Panc1 (cell line): Measurements from ENCODE around the gene KCNA3. TPM values are rescaled to one million over a fixed set of nuclear protein-coding genes. Genes with fewer than 3 reads are reported as not detected.

Source experiments
- ATAC-seq: fragments of 200-7000 bp; cut with Tn5 transposase; 2 replicates; pipeline ENCODE4 v1.9.1; 2020; ENCODE audit warnings: mild to moderate bottlenecking, moderate library complexity
- BruUV-seq: library from RNA; stranded (reverse); fragments of 400-500 nt; replicated peaks from 2 replicates; lab custom pipeline; 2021; lab: Mats Ljungman, UMichigan
- CTCF ChIA-PET: fragments of 300-600 bp; sonication (Branson Sonifier 250); formaldehyde crosslinking; loops from one replicate; lab custom pipeline; 2022; ENCODE audit warnings: antibody characterized with exemption; lab: Charles Lee
- POLR2A ChIA-PET: fragments of 300-600 bp; sonication (Branson Sonifier 250); formaldehyde crosslinking; loops from one replicate; lab custom pipeline; 2022; ENCODE audit warnings: antibody characterized with exemption; lab: Charles Lee
- DNase-seq: peaks from one replicate; pipeline ENCODE4 v3.0.0-alpha.2; 2010; ENCODE audit warnings: low read depth, low spot score
- H3K27ac ChIP-seq: 2 replicates; pipeline ENCODE4 v1.5.1; 2011; ENCODE audit warnings: mild to moderate bottlenecking, low read length, inconsistent platforms
- H3K27me3 ChIP-seq: fragments of 200-500 bp; sonication (Bioruptor generic); 2 replicates; pipeline ENCODE4 v1.6.0; 2014; ENCODE audit warnings: low read length, inconsistent platforms; ENCODE audit not compliant: control insufficient read depth, insufficient read depth
- H3K36me3 ChIP-seq: fragments of 200-500 bp; sonication (Bioruptor generic); 2 replicates; pipeline ENCODE4 v1.5.1; 2014; ENCODE audit warnings: inconsistent platforms, mild to moderate bottlenecking, low read length, moderate library complexity; ENCODE audit not compliant: control insufficient read depth, insufficient read depth
- H3K4me1 ChIP-seq: 2 replicates; pipeline ENCODE4 v1.5.1; 2011; ENCODE audit warnings: inconsistent platforms, mild to moderate bottlenecking, low read length, moderate library complexity; ENCODE audit not compliant: control insufficient read depth, insufficient read depth
- H3K4me3 ChIP-seq, 2 experiments: 2 replicates each; pipeline ENCODE4 v1.5.1; 2011 to 2012; ENCODE audit warnings: low read depth in 2 of 2, low read length in 2 of 2, mild to moderate bottlenecking in 2 of 2, inconsistent platforms in 1 of 2, moderate library complexity in 1 of 2
- H3K9me3 ChIP-seq: fragments of 200-500 bp; sonication (Bioruptor generic); 2 replicates; pipeline ENCODE4 v1.5.1; 2014; ENCODE audit warnings: low read depth, mild to moderate bottlenecking, inconsistent platforms, low read length, moderate library complexity; ENCODE audit not compliant: control insufficient read depth, insufficient read depth
- CTCF ChIP-seq: fragments of 450-650 bp; IDR thresholded peaks from 2 replicates; pipeline ENCODE4 v1.5.1; 2017; ENCODE audit warnings: mild to moderate bottlenecking
- POLR2AphosphoS5 ChIP-seq: IDR thresholded peaks from 2 replicates; pipeline ENCODE4 v1.6.1; 2012; ENCODE audit warnings: mild to moderate bottlenecking, low read depth, low read length, moderate library complexity
- SIN3A ChIP-seq: IDR thresholded peaks from 2 replicates; pipeline ENCODE4 v1.6.1; 2012; ENCODE audit warnings: low read depth, mild to moderate bottlenecking, low read length, moderate library complexity, borderline replicate concordance; ENCODE audit not compliant: insufficient read depth
- TCF7L2 ChIP-seq: IDR thresholded peaks from 2 replicates; pipeline ENCODE4 v1.6.1; 2011; ENCODE audit warnings: mild to moderate bottlenecking, low read depth, low read length, inconsistent platforms
- in situ Hi-C: cut with HindIII; loops from 2 replicates; pipeline ENCODE4 v1.10.0; 2016; ENCODE audit warnings: low sequenced_read_pairs, low pct_unique_long_range_greater_than_20kb
- intact Hi-C: fragments of 100-400 bp; cut with micrococcal nuclease; formaldehyde crosslinking; loops from one replicate; pipeline ENCODE4 v1.10.0; 2022; ENCODE audit not compliant: unreplicated experiment
- total RNA-seq: library from RNA; stranded (reverse); gene quantifications from one replicate; pipeline ENCODE4 v1.2.1, GENCODE V29; 2021; ENCODE audit not compliant: unreplicated experiment
- TF ChIP-seq, protein P1 (sequence below), 2 experiments: IDR thresholded peaks; 2 replicates each; pipeline ENCODE4 v1.6.1; 2011 to 2012; ENCODE audit warnings: low read depth in 2 of 2, control low read depth in 1 of 2, low read length in 1 of 2, mild to moderate bottlenecking in 1 of 2, moderate library complexity in 1 of 2; ENCODE audit not compliant: insufficient read depth in 1 of 2

The KCNA3 gene
- total RNA-seq, 1 experiment from 2014 or later = not detected

GRCh38 chr1:110688514-110688913, 13.8 kb upstream of the KCNA3 start:
- no peak for TF ChIP-seq SIN3A
- TF ChIP-seq TCF7L2 = no peak
- TF ChIP-seq CTCF = no peak
- TF ChIP-seq, protein P1, sequence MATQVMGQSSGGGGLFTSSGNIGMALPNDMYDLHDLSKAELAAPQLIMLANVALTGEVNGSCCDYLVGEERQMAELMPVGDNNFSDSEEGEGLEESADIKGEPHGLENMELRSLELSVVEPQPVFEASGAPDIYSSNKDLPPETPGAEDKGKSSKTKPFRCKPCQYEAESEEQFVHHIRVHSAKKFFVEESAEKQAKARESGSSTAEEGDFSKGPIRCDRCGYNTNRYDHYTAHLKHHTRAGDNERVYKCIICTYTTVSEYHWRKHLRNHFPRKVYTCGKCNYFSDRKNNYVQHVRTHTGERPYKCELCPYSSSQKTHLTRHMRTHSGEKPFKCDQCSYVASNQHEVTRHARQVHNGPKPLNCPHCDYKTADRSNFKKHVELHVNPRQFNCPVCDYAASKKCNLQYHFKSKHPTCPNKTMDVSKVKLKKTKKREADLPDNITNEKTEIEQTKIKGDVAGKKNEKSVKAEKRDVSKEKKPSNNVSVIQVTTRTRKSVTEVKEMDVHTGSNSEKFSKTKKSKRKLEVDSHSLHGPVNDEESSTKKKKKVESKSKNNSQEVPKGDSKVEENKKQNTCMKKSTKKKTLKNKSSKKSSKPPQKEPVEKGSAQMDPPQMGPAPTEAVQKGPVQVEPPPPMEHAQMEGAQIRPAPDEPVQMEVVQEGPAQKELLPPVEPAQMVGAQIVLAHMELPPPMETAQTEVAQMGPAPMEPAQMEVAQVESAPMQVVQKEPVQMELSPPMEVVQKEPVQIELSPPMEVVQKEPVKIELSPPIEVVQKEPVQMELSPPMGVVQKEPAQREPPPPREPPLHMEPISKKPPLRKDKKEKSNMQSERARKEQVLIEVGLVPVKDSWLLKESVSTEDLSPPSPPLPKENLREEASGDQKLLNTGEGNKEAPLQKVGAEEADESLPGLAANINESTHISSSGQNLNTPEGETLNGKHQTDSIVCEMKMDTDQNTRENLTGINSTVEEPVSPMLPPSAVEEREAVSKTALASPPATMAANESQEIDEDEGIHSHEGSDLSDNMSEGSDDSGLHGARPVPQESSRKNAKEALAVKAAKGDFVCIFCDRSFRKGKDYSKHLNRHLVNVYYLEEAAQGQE (IDR thresholded peaks at IDR 0.05; ENCODE audit: insufficient read depth in 1 of 2, low read depth in 2 of 2, low read length in 1 of 2) = no peak
- TF ChIP-seq POLR2AphosphoS5 = no peak
- no peaks in the 10 kb centered on the region for H3K36me3 ChIP-seq
- intact Hi-C loops = no loop called here
- H3K27me3 ChIP-seq = peaks cover 13% of the 10 kb centered on the region
- DNase-seq (no peak), ATAC-seq (no peak)
- no peak overlapping the region for H3K4me3 ChIP-seq
- ChIA-PET POLR2A (no interaction called here), CTCF (no interaction called here)
- no peak overlapping the region for H3K27ac ChIP-seq
- no peaks in the 10 kb centered on the region for H3K9me3 ChIP-seq
- H3K4me1 ChIP-seq = no peaks in the 10 kb centered on the region
- in situ Hi-C loops = no loop called here
- no TSS peak for BruUV-seq

DNA sequence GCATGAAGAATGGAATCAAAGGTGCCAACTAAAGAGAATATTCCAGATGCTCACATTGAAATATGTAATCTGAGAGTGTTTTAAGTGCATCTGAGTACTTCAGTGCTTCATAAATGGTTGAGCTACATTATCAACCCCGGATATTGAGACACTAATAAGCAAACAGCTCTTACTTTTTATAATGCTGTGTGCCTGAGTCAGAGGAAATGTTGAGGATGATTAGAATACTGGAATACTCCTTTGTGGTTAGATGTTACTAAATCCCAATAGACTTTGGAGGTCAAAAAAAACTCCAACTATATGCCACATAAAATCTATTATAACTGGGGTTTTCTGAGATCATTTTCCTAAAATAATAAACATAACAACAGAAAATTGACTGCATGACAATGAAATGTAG, 12.5 kb upstream of the KCNA3 start:
- intact Hi-C loops = no loop called here
- in situ Hi-C loops = no loop called here
- Histone ChIP-seq H3K4me1 (no peaks in the 10 kb centered on the region), H3K4me3 (no peak overlapping the region), H3K27me3 (peaks cover 10% of the 10 kb centered on the region), H3K9me3 (no peaks in the 10 kb centered on the region), H3K27ac (no peak overlapping the region), H3K36me3 (no peaks in the 10 kb centered on the region)
- ChIA-PET POLR2A (no interaction called here), CTCF (no interaction called here)
- BruUV-seq = no TSS peak
- TF ChIP-seq CTCF = no peak
- no peak for TF ChIP-seq POLR2AphosphoS5
- no peak for TF ChIP-seq SIN3A
- TF ChIP-seq TCF7L2 = no peak
- TF ChIP-seq, protein P1 (IDR thresholded peaks at IDR 0.05; ENCODE audit: insufficient read depth in 1 of 2, low read depth in 2 of 2, low read length in 1 of 2) = no peak
- DNase-seq (no peak), ATAC-seq (no peak)
